ENCODE data around the gene TOR1AIP1.
"Not testable (repeated sequence)": the region's sequence is repeated elsewhere in the genome, so short reads cannot be mapped to it uniquely, and the experiment has no call there.

TOR1AIP1 gene

GRCh38 chr1:179953974-179954492 lies 71.9 kb downstream of the TOR1AIP1 start:
- peak; percentile 26 for TF ChIP-seq CTCF (conservative IDR thresholded peaks at IDR 0.05; ENCODE audit: low read depth, low read length)
- peak overlapping the region; percentile 91 for H3K4me3 ChIP-seq (ENCODE audit: low read length)
- DNase-seq (ENCODE audit: low read depth), result no peak

- peak; percentile 98 for DNase-seq (ENCODE audit: low read depth)
- TF ChIP-seq CTCF (conservative IDR thresholded peaks at IDR 0.05; ENCODE audit: low read depth, low read length), result no peak
- H3K4me3 ChIP-seq (ENCODE audit: low read length), result peak within 1 kb of the TSS; percentile 91
These were observed 72.6 kb downstream of the TOR1AIP1 start, which contains the start of gene CEP350 for GRCh38 chr1:179954493-179955286. Gene CEP350, plus strand, starts transcription at chr1:179954810. Its CDS starts 31,372 bp downstream, at chr1:179986182.

GRCh38 chr1:179955287-179955680 lies 73.2 kb downstream of the TOR1AIP1 start:
- peak overlapping the region; percentile 91 for H3K4me3 ChIP-seq (ENCODE audit: low read length)
- DNase-seq (ENCODE audit: low read depth), result no peak
- TF ChIP-seq CTCF (conservative IDR thresholded peaks at IDR 0.05; ENCODE audit: low read depth, low read length), result no peak

GRCh38 chr1:179955731-179956130 lies 73.6 kb downstream of the TOR1AIP1 start:
- no peak for DNase-seq (ENCODE audit: low read depth)
- H3K4me3 ChIP-seq (ENCODE audit: low read length), result peak overlapping the region; percentile 91
- no peak for TF ChIP-seq CTCF (conservative IDR thresholded peaks at IDR 0.05; ENCODE audit: low read depth, low read length)

- no peak for TF ChIP-seq CTCF (conservative IDR thresholded peaks at IDR 0.05; ENCODE audit: low read depth, low read length)
- DNase-seq (ENCODE audit: low read depth), result no peak
These were observed 76.3 kb downstream of the TOR1AIP1 start for GRCh38 chr1:179958359-179958758.

GRCh38 chr1:179962168-179962567 lies 80.1 kb downstream of the TOR1AIP1 start:
- not testable (repeated sequence) for H3K4me3 ChIP-seq (ENCODE audit: low read length); DNase-seq (ENCODE audit: low read depth)

More at GRCh38 chr1:179958359-179958758, 76.3 kb downstream of the TOR1AIP1 start:
- no peak overlapping the region for H3K4me3 ChIP-seq (ENCODE audit: low read length)

- H3K4me3 ChIP-seq (ENCODE audit: low read length), result no peak overlapping the region
- TF ChIP-seq CTCF (conservative IDR thresholded peaks at IDR 0.05; ENCODE audit: low read depth, low read length), result no peak
- DNase-seq (ENCODE audit: low read depth), result no peak
These were observed 84.5 kb downstream of the TOR1AIP1 start for GRCh38 chr1:179966551-179966950.

All from retinal pigment epithelial cell (primary cell).